Panc1 (cell line): Measurements from ENCODE around the gene PRDM1.

ENCODE experiments used
- POLR2AphosphoS5 ChIP-seq: IDR thresholded peaks from 2 replicates; pipeline ENCODE4 v1.6.1; 2012; ENCODE audit warnings: mild to moderate bottlenecking, low read depth, low read length, moderate library complexity
- TF ChIP-seq, protein P1 (sequence below): fragments of 450-650 bp; IDR thresholded peaks from 2 replicates; pipeline ENCODE4 v1.5.1; 2017; ENCODE audit warnings: mild to moderate bottlenecking
- TF ChIP-seq, protein P2 (sequence below), 2 experiments: IDR thresholded peaks; 2 replicates each; pipeline ENCODE4 v1.6.1; 2011 to 2012; ENCODE audit warnings: low read depth in 2 of 2, control low read depth in 1 of 2, low read length in 1 of 2, mild to moderate bottlenecking in 1 of 2, moderate library complexity in 1 of 2; ENCODE audit not compliant: insufficient read depth in 1 of 2

GRCh38 chr6:106105493-106105892 is 19.4 kb downstream of the PRDM1 start:
- TF ChIP-seq, protein P1, sequence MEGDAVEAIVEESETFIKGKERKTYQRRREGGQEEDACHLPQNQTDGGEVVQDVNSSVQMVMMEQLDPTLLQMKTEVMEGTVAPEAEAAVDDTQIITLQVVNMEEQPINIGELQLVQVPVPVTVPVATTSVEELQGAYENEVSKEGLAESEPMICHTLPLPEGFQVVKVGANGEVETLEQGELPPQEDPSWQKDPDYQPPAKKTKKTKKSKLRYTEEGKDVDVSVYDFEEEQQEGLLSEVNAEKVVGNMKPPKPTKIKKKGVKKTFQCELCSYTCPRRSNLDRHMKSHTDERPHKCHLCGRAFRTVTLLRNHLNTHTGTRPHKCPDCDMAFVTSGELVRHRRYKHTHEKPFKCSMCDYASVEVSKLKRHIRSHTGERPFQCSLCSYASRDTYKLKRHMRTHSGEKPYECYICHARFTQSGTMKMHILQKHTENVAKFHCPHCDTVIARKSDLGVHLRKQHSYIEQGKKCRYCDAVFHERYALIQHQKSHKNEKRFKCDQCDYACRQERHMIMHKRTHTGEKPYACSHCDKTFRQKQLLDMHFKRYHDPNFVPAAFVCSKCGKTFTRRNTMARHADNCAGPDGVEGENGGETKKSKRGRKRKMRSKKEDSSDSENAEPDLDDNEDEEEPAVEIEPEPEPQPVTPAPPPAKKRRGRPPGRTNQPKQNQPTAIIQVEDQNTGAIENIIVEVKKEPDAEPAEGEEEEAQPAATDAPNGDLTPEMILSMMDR: no peak
- TF ChIP-seq, protein P2, sequence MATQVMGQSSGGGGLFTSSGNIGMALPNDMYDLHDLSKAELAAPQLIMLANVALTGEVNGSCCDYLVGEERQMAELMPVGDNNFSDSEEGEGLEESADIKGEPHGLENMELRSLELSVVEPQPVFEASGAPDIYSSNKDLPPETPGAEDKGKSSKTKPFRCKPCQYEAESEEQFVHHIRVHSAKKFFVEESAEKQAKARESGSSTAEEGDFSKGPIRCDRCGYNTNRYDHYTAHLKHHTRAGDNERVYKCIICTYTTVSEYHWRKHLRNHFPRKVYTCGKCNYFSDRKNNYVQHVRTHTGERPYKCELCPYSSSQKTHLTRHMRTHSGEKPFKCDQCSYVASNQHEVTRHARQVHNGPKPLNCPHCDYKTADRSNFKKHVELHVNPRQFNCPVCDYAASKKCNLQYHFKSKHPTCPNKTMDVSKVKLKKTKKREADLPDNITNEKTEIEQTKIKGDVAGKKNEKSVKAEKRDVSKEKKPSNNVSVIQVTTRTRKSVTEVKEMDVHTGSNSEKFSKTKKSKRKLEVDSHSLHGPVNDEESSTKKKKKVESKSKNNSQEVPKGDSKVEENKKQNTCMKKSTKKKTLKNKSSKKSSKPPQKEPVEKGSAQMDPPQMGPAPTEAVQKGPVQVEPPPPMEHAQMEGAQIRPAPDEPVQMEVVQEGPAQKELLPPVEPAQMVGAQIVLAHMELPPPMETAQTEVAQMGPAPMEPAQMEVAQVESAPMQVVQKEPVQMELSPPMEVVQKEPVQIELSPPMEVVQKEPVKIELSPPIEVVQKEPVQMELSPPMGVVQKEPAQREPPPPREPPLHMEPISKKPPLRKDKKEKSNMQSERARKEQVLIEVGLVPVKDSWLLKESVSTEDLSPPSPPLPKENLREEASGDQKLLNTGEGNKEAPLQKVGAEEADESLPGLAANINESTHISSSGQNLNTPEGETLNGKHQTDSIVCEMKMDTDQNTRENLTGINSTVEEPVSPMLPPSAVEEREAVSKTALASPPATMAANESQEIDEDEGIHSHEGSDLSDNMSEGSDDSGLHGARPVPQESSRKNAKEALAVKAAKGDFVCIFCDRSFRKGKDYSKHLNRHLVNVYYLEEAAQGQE (IDR thresholded peaks at IDR 0.05; ENCODE audit: insufficient read depth in 1 of 2, low read depth in 2 of 2, low read length in 1 of 2): no peak
- no peak for TF ChIP-seq POLR2AphosphoS5
